ENCODE data around the gene SMOC1. TPM values are rescaled to one million over a fixed set of nuclear protein-coding genes. Genes with fewer than 3 reads are reported as not detected.

The SMOC1 gene
- polyA plus RNA-seq, 3 donors = not detected

DNA sequence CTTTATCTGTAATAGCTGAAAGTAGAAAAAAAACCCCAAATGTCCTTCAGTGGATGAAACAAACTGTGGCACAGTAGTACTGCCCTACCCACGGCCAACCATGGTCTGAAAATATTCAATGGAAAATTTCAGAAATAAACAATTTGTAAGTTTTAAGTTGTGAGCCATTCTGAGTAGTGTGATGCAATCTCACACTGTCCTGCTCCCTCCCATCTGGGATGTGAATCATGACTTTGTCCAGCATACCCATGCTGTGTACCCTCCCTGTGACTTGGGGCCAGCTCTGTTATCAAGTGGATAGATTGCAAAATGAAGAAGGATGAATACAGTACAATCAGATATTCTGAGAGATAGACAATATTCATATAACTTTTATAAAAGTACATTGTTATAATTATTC lies 106.2 kb downstream of the SMOC1 start:
- Mint-ChIP-seq H3K27ac (no peak overlapping the region), H3K27me3 (ENCODE audit: low read depth in 3 of 3) (peaks cover 4 to 17% (median 8%) of the 10 kb centered on the region in 3 donors), H3K9me3 (peaks cover 0 to 4% (median 0%) of the 10 kb centered on the region in 7 donors), H3K4me3 (no peak overlapping the region), H3K36me3 (no peaks in the 10 kb centered on the region), H3K4me1 (no peaks in the 10 kb centered on the region)
- Histone ChIP-seq H4K20me1 (ENCODE audit: insufficient read depth, low read length) (no peaks in the 10 kb centered on the region), H3K27me3 (ENCODE audit: control insufficient read depth in 2 of 2, insufficient read depth in 2 of 2, low read length in 2 of 2) (peaks cover 0 to 4% of the 10 kb centered on the region in 2 donors), H3K4me2 (replicated peaks; ENCODE audit: extremely low read depth, low read length, poor library complexity, severe bottlenecking) (no peak overlapping the region), H3K36me3 (replicated peaks in 1 of 2; ENCODE audit: control insufficient read depth in 1 of 2, insufficient read depth in 2 of 2, low read length in 2 of 2) (no peaks in the 10 kb centered on the region), H3K4me1 (ENCODE audit: control insufficient read depth in 1 of 2, insufficient read depth in 2 of 2, low read length in 2 of 2) (no peaks in the 10 kb centered on the region), H3K9ac (ENCODE audit: insufficient read depth, low read length, poor library complexity, severe bottlenecking) (no peak overlapping the region), H3K9me3 (replicated peaks in 1 of 2; ENCODE audit: control insufficient read depth in 1 of 2, insufficient read depth in 1 of 2, low read length in 2 of 2) (no peaks in the 10 kb centered on the region), H3K27ac (ENCODE audit: low read depth in 1 of 2, low read length in 2 of 2) (no peak overlapping the region), H2AFZ (ENCODE audit: insufficient read depth, low read depth, low read length, poor library complexity, severe bottlenecking) (no peak overlapping the region), H3K4me3 (replicated peaks in 1 of 3; ENCODE audit: low read depth in 2 of 3, low read length in 3 of 3) (no peak overlapping the region), H3K79me2 (ENCODE audit: insufficient read depth, low read length) (no peaks in the 10 kb centered on the region)
- TF ChIP-seq, protein P1, sequence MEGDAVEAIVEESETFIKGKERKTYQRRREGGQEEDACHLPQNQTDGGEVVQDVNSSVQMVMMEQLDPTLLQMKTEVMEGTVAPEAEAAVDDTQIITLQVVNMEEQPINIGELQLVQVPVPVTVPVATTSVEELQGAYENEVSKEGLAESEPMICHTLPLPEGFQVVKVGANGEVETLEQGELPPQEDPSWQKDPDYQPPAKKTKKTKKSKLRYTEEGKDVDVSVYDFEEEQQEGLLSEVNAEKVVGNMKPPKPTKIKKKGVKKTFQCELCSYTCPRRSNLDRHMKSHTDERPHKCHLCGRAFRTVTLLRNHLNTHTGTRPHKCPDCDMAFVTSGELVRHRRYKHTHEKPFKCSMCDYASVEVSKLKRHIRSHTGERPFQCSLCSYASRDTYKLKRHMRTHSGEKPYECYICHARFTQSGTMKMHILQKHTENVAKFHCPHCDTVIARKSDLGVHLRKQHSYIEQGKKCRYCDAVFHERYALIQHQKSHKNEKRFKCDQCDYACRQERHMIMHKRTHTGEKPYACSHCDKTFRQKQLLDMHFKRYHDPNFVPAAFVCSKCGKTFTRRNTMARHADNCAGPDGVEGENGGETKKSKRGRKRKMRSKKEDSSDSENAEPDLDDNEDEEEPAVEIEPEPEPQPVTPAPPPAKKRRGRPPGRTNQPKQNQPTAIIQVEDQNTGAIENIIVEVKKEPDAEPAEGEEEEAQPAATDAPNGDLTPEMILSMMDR (IDR thresholded peaks at IDR 0.05) = no peak
- intact Hi-C loops (cut with micrococcal nuclease) = no loop called here
- 83% methylated on average over 1 of the region's 1 CpG for WGBS (ENCODE audit: insufficient coverage)
- no peak for DNase-seq

DNA sequence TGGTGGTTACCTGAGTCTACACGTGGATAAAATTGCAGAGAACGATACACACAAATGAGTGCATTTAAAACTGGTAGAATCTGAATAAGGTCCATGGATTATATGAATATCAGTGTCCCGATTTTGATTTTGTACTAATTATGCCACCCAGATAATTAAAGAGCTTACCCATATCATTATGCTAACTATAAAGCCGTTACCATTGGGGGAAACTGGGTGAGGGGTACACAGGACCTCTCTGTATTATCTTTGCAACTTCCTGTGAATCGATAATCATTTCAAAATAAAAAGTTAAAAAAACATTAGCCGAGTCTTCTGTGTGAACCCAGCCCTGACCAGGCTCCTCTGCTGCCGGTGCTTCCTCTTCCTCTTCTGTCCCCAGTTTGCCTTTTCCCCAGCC lies 107.1 kb downstream of the SMOC1 start:
- Mint-ChIP-seq H3K36me3 (no peaks in the 10 kb centered on the region), H3K27me3 (ENCODE audit: low read depth in 3 of 3) (peaks cover 5 to 15% (median 11%) of the 10 kb centered on the region in 3 donors), H3K4me3 (no peak overlapping the region), H3K27ac (no peak overlapping the region), H3K9me3 (peaks cover 0 to 4% (median 0%) of the 10 kb centered on the region in 7 donors), H3K4me1 (no peaks in the 10 kb centered on the region)
- H3K4me3 ChIP-seq (replicated peaks in 1 of 3; ENCODE audit: low read depth in 2 of 3, low read length in 3 of 3) = no peak overlapping the region
- no peaks in the 10 kb centered on the region for H3K36me3 ChIP-seq (replicated peaks in 1 of 2; ENCODE audit: control insufficient read depth in 1 of 2, insufficient read depth in 2 of 2, low read length in 2 of 2)
- no peaks in the 10 kb centered on the region for H4K20me1 ChIP-seq (ENCODE audit: insufficient read depth, low read length)
- H3K4me2 ChIP-seq (replicated peaks; ENCODE audit: extremely low read depth, low read length, poor library complexity, severe bottlenecking) = no peak overlapping the region
- H3K9me3 ChIP-seq (replicated peaks in 1 of 2; ENCODE audit: control insufficient read depth in 1 of 2, insufficient read depth in 1 of 2, low read length in 2 of 2) = no peaks in the 10 kb centered on the region
- DNase-seq = no peak
- no peaks in the 10 kb centered on the region for H3K79me2 ChIP-seq (ENCODE audit: insufficient read depth, low read length)
- 100% methylated on average over 1 of the region's 7 CpGs for WGBS (ENCODE audit: insufficient coverage)
- no peak overlapping the region for H3K27ac ChIP-seq (ENCODE audit: low read depth in 1 of 2, low read length in 2 of 2)
- TF ChIP-seq, protein P1 (IDR thresholded peaks at IDR 0.05) = no peak
- H3K9ac ChIP-seq (ENCODE audit: insufficient read depth, low read length, poor library complexity, severe bottlenecking) = no peak overlapping the region
- H2AFZ ChIP-seq (ENCODE audit: insufficient read depth, low read depth, low read length, poor library complexity, severe bottlenecking) = no peak overlapping the region
- H3K4me1 ChIP-seq (ENCODE audit: control insufficient read depth in 1 of 2, insufficient read depth in 2 of 2, low read length in 2 of 2) = no peaks in the 10 kb centered on the region
- H3K27me3 ChIP-seq (ENCODE audit: control insufficient read depth in 2 of 2, insufficient read depth in 2 of 2, low read length in 2 of 2) = peaks cover 0 to 4% of the 10 kb centered on the region in 2 donors
- intact Hi-C loops (cut with micrococcal nuclease) = no loop called here
